ENCODE measurements around the gene FKBP2.

FKBP2 gene

GRCh38 chr11:64286801-64287159 is 45.9 kb downstream of the FKBP2 start:
- no peak for DNase-seq

- DNase-seq, result no peak
Measured at GRCh38 chr11:64287676-64288352, 46.9 kb downstream of the FKBP2 start.

DNA sequence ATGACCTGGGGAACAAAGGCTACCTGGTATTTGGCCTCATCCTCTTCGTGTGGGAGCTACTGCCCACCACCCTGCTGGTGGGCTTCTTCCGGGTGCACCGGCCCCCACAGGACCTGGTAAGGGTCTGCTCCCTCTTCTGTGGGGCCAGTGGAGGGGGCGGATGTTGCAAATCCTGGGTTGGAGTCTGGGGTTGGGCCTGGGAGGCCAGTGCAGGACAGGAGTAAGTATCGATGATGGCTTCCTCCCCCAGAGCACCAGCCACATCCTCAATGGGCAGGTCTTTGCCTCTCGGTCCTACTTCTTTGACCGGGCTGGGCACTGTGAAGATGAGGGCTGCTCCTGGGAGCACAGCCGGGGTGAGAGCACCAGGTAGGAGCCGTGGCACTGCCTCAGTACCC is 47.5 kb downstream of the FKBP2 start:
- no peak for DNase-seq

- no peak for DNase-seq
Measured at GRCh38 chr11:64289002-64289564, 48.2 kb downstream of the FKBP2 start.

DNA sequence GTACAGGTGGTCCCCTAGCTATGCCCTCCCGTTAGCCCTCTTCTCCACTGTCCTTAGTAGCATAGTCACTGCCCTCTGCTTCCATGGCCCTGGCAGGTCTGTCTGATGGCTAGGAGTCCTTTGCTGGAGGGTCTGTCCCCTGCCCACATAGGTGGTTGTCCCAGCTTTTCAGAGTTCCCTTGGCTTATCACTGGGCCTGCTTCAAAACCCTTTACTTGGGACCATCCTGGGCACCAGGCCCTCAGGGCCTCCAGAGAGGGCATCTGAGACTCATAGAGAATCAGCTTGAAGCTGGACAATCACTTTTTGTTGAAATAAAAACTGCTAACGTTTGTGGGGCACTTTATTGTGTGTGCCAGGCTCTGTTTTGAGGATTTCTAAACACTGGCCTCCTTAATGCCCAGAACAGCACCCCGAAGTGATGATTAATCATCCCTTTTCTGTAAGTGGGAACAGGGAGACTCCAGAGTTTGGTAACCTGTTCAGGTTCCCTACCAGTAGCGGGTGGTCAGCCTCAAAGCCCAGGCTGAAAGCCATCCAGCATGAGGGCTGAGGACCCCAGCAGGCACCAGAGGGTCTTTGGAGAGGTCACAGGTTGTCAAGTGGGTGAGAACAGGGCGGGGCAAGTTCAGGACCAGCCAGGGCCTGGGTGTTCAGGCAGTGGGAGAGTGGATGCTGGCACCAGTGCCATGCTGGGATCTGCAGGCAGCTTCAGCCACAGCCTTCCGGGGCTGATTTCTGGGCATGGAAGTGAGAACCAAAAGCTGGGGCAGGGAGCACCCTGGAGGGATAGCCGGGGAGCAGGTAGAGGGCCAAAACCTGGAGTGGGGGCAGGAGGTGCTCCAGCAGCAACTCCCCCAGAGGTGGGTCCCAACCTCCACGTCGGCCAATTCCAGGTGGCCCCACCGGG is 49.7 kb downstream of the FKBP2 start:
- DNase-seq, result no peak

DNA sequence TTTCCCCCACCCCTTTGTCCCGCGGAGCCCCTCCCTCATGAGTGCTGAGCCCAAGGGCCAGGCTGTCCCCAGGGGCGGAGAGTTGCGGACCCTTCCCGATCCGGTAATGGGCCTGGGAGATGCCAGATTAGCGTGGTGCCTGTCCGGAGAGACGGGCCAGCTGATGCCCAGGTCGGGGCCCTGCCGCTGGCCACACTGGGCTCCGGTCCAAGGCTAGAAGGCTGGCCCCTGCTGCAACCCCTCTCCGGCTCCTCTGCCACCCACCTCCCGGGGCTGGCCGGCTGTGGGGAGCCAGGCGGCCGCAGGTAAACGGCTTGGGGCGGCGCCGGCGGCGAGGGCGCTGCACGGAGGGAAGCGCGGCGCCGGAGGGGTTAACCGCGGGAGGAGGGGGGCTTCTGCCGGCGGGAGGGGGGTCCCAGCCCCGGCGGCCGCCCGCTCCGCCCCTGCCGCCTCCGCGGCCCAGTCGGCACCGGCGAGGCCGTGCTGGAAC is 50.4 kb downstream of the FKBP2 start, which contains the start of gene KCNK4:
TSS of gene KCNK4 (plus strand) at position 41 of the 490 bp plus-strand sequence. CDS start 1,717 bp downstream, outside the sequence.
- no peak for DNase-seq

- DNase-seq, result no peak
Measured at GRCh38 chr11:64291752-64292459, 51.0 kb downstream of the FKBP2 start.

- DNase-seq, result no peak
Measured at GRCh38 chr11:64292460-64293254, 51.8 kb downstream of the FKBP2 start.

Measured in NK-92 treated with Interleukin-12 subunit alpha and Interleukin-12 subunit beta, amount 100 ng/mL, for 24 hours (cell line).